ENCODE results near the gene PABPC1L.

DNA sequence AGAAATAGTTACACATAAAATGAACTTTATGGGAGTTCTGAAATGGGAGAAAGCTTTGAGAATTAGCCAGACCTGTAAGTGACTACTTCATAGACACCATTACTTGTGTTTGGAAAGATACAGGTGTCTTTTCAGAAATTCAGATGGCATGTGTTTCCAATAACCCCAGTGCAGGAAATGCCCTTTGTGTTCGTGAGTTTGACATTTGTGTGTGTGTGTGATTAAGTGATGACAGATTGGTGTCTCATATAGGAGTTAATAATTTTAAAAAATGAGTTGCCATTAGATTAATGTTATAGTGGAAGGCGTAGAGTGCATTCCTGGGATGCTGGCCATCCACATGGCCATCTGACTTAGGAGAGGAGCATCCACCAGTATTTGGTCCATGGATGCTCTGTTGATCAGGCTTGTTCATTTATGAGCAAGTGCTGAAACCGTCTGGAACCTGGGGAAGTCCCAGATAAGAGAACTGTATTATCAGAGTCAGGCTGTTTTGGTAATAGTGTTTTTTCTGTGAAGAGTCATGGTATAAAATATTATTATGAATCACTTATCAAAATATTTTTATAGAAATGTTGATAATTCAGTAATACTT lies 59.5 kb downstream of the PABPC1L start:
- TF ChIP-seq, protein P1, sequence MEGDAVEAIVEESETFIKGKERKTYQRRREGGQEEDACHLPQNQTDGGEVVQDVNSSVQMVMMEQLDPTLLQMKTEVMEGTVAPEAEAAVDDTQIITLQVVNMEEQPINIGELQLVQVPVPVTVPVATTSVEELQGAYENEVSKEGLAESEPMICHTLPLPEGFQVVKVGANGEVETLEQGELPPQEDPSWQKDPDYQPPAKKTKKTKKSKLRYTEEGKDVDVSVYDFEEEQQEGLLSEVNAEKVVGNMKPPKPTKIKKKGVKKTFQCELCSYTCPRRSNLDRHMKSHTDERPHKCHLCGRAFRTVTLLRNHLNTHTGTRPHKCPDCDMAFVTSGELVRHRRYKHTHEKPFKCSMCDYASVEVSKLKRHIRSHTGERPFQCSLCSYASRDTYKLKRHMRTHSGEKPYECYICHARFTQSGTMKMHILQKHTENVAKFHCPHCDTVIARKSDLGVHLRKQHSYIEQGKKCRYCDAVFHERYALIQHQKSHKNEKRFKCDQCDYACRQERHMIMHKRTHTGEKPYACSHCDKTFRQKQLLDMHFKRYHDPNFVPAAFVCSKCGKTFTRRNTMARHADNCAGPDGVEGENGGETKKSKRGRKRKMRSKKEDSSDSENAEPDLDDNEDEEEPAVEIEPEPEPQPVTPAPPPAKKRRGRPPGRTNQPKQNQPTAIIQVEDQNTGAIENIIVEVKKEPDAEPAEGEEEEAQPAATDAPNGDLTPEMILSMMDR (IDR thresholded peaks at IDR 0.05): no peak
- TF ChIP-seq ZFX (IDR thresholded peaks at IDR 0.05; ENCODE audit: borderline replicate concordance): no peak
